Naive B cell (primary cell): ENCODE results near the gene DES. TPM values are rescaled to one million over a fixed set of nuclear protein-coding genes. Genes with fewer than 3 reads are reported as not detected.

ENCODE experiments used
- ATAC-seq, 2 donors: fragments of 150-1000 bp; cut with Tn5 transposase; 2 replicates each; pipeline ENCODE4 v1.10.0; 2021; ENCODE audit warnings: low read depth in 2 of 2, mild to moderate bottlenecking in 2 of 2, moderate library complexity in 2 of 2
- DNase-seq: peaks from one replicate; pipeline ENCODE4 v3.0.0; 2022
- H3K27ac Mint-ChIP-seq, 6 donors: one replicate each; pipeline ENCODE4 v1.8.0; 2020 to 2022; ENCODE audit warnings: mild to moderate bottlenecking in 6 of 6, mixed read lengths in 6 of 6, moderate library complexity in 5 of 6, inconsistent platforms in 2 of 6
- H3K27me3 Mint-ChIP-seq, 3 donors: one replicate each; pipeline ENCODE4 v1.8.0; 2021 to 2022; ENCODE audit warnings: mixed read lengths in 3 of 3, mild to moderate bottlenecking in 1 of 3
- H3K36me3 Mint-ChIP-seq, 2 donors: one replicate each; pipeline ENCODE4 v1.8.0; 2020 to 2022; ENCODE audit warnings: mixed read lengths in 2 of 2, inconsistent platforms in 1 of 2, mild to moderate bottlenecking in 1 of 2
- H3K4me1 Mint-ChIP-seq, 3 donors: one replicate each; pipeline ENCODE4 v1.8.0; 2020 to 2022; ENCODE audit warnings: mixed read lengths in 3 of 3, inconsistent platforms in 1 of 3, mild to moderate bottlenecking in 1 of 3, moderate library complexity in 1 of 3
- H3K4me3 Mint-ChIP-seq, 8 donors: one replicate each; pipeline ENCODE4 v1.8.0; 2020 to 2022; ENCODE audit warnings: mild to moderate bottlenecking in 8 of 8, mixed read lengths in 8 of 8, moderate library complexity in 8 of 8, inconsistent platforms in 2 of 8
- H3K9me3 Mint-ChIP-seq, 7 donors: one replicate each; pipeline ENCODE4 v1.8.0; 2020 to 2022; ENCODE audit warnings: mixed read lengths in 7 of 7, mild to moderate bottlenecking in 5 of 7, inconsistent platforms in 2 of 7, moderate library complexity in 1 of 7
- polyA plus RNA-seq, 6 donors: library from polyadenylated mRNA; unstranded; fragments of 300-500 nt; fragmentation: Illumina TruSeq; gene quantifications; one replicate each; pipeline ENCODE4 v1.2.3, GENCODE V29; 2021; ENCODE audit warnings: low read depth in 6 of 6

DES gene
- polyA plus RNA-seq, 6 donors from 2014 or later = not detected

GRCh38 chr2:219448776-219449341 is 30.7 kb downstream of the DES start:
- Mint-ChIP-seq H3K9me3 (peaks cover 0 to 5% (median 0%) of the 10 kb centered on the region in 7 donors), H3K27ac (no peak overlapping the region), H3K36me3 (no peaks in the 10 kb centered on the region), H3K27me3 (peaks cover 43 to 87% (median 87%) of the 10 kb centered on the region in 3 donors), H3K4me1 (peaks cover 0 to 1% (median 0%) of the 10 kb centered on the region in 3 donors), H3K4me3 (no peak overlapping the region)
- DNase-seq = no peak
- no peak for ATAC-seq

- peak overlapping the region in 5 of 8 donors; percentile 12 to 65 (median 30) for H3K4me3 Mint-ChIP-seq
- DNase-seq = no peak
- peaks cover 43 to 86% (median 80%) of the 10 kb centered on the region in 3 donors for H3K27me3 Mint-ChIP-seq
- ATAC-seq = no peak
- peaks cover 0 to 5% (median 0%) of the 10 kb centered on the region in 7 donors for H3K9me3 Mint-ChIP-seq
- H3K4me1 Mint-ChIP-seq = peaks cover 0 to 1% (median 0%) of the 10 kb centered on the region in 3 donors
- no peaks in the 10 kb centered on the region for H3K36me3 Mint-ChIP-seq
- H3K27ac Mint-ChIP-seq = no peak overlapping the region
Observed at GRCh38 chr2:219449609-219450008, 31.4 kb downstream of the DES start.

GRCh38 chr2:219451661-219452360 is 33.6 kb downstream of the DES start:
- ATAC-seq (no peak), DNase-seq (no peak)
- Mint-ChIP-seq H3K27ac (no peak overlapping the region), H3K4me1 (peaks cover 0 to 1% (median 0%) of the 10 kb centered on the region in 3 donors), H3K9me3 (peaks cover 0 to 5% (median 0%) of the 10 kb centered on the region in 7 donors), H3K4me3 (no peak overlapping the region), H3K36me3 (no peaks in the 10 kb centered on the region), H3K27me3 (peaks cover 35 to 72% (median 70%) of the 10 kb centered on the region in 3 donors)

GRCh38 chr2:219452361-219453317 is 34.5 kb downstream of the DES start:
- no peak overlapping the region for H3K4me3 Mint-ChIP-seq
- no peak for ATAC-seq
- peaks cover 0 to 1% (median 0%) of the 10 kb centered on the region in 3 donors for H3K4me1 Mint-ChIP-seq
- H3K9me3 Mint-ChIP-seq = peaks cover 0 to 5% (median 0%) of the 10 kb centered on the region in 7 donors
- H3K36me3 Mint-ChIP-seq = no peaks in the 10 kb centered on the region
- peaks cover 35 to 67% (median 62%) of the 10 kb centered on the region in 3 donors for H3K27me3 Mint-ChIP-seq
- H3K27ac Mint-ChIP-seq = peak overlapping the region in 1 of 6 donors; percentile 46
- DNase-seq = no peak

GRCh38 chr2:219453671-219454590 is 35.8 kb downstream of the DES start:
- Mint-ChIP-seq H3K4me1 (peaks cover 0 to 1% (median 0%) of the 10 kb centered on the region in 3 donors), H3K27me3 (peaks cover 35 to 75% (median 65%) of the 10 kb centered on the region in 3 donors), H3K27ac (no peak overlapping the region), H3K4me3 (no peak overlapping the region), H3K9me3 (peaks cover 0 to 5% (median 0%) of the 10 kb centered on the region in 7 donors), H3K36me3 (no peaks in the 10 kb centered on the region)
- ATAC-seq (no peak), DNase-seq (no peak)

- DNase-seq = no peak
- Mint-ChIP-seq H3K27ac (no peak overlapping the region), H3K9me3 (no peaks in the 10 kb centered on the region), H3K4me1 (no peaks in the 10 kb centered on the region), H3K27me3 (peaks cover 25 to 62% (median 52%) of the 10 kb centered on the region in 3 donors), H3K4me3 (no peak overlapping the region), H3K36me3 (no peaks in the 10 kb centered on the region)
- ATAC-seq = no peak
Observed at GRCh38 chr2:219455581-219455980, 37.4 kb downstream of the DES start.

- no peaks in the 10 kb centered on the region for H3K4me1 Mint-ChIP-seq
- H3K4me3 Mint-ChIP-seq = no peak overlapping the region
- no peaks in the 10 kb centered on the region for H3K36me3 Mint-ChIP-seq
- no peaks in the 10 kb centered on the region for H3K9me3 Mint-ChIP-seq
- H3K27ac Mint-ChIP-seq = peak overlapping the region in 1 of 6 donors; percentile 28
- ATAC-seq = peak in 1 of 2 donors; percentile 36
- H3K27me3 Mint-ChIP-seq = peaks cover 11 to 51% (median 43%) of the 10 kb centered on the region in 3 donors
- DNase-seq = no peak
Observed at GRCh38 chr2:219457784-219458369, 39.7 kb downstream of the DES start.

- DNase-seq (no peak), ATAC-seq (no peak)
- Mint-ChIP-seq H3K27me3 (peaks cover 4 to 41% (median 34%) of the 10 kb centered on the region in 3 donors), H3K27ac (no peak overlapping the region), H3K36me3 (no peaks in the 10 kb centered on the region), H3K4me3 (no peak overlapping the region), H3K9me3 (no peaks in the 10 kb centered on the region), H3K4me1 (no peaks in the 10 kb centered on the region)
Observed at GRCh38 chr2:219458996-219459395, 40.8 kb downstream of the DES start.

- Mint-ChIP-seq H3K27me3 (peaks cover 4 to 36% (median 34%) of the 10 kb centered on the region in 3 donors), H3K4me1 (no peaks in the 10 kb centered on the region), H3K27ac (no peak overlapping the region), H3K4me3 (no peak overlapping the region), H3K36me3 (no peaks in the 10 kb centered on the region), H3K9me3 (no peaks in the 10 kb centered on the region)
- DNase-seq (peak; percentile 27), ATAC-seq (no peak)
Observed at GRCh38 chr2:219459460-219460311, 41.5 kb downstream of the DES start.

GRCh38 chr2:219460424-219460926 is 42.3 kb downstream of the DES start:
- Mint-ChIP-seq H3K4me3 (no peak overlapping the region), H3K4me1 (no peaks in the 10 kb centered on the region), H3K36me3 (no peaks in the 10 kb centered on the region), H3K27ac (no peak overlapping the region), H3K27me3 (peaks cover 4 to 41% (median 33%) of the 10 kb centered on the region in 3 donors), H3K9me3 (no peaks in the 10 kb centered on the region)
- no peak for ATAC-seq
- no peak for DNase-seq

- H3K9me3 Mint-ChIP-seq = no peaks in the 10 kb centered on the region
- DNase-seq (no peak), ATAC-seq (no peak)
- no peaks in the 10 kb centered on the region for H3K36me3 Mint-ChIP-seq
- peak overlapping the region in 1 of 6 donors; percentile 77 for H3K27ac Mint-ChIP-seq
- H3K27me3 Mint-ChIP-seq = peaks cover 4 to 38% (median 27%) of the 10 kb centered on the region in 3 donors
- no peaks in the 10 kb centered on the region for H3K4me1 Mint-ChIP-seq
- no peak overlapping the region for H3K4me3 Mint-ChIP-seq
Observed at GRCh38 chr2:219461047-219461514, 42.9 kb downstream of the DES start.
